Erythroblast (primary cell): ENCODE measurements around the gene ACTG1.

Experiments
- GATA1 ChIP-seq: IDR thresholded peaks from 2 replicates; pipeline ENCODE4 v1.6.1; 2011; ENCODE audit warnings: low read depth, mild to moderate bottlenecking, control low read depth, low read length, moderate library complexity
- POLR2A ChIP-seq: IDR thresholded peaks from 2 replicates; pipeline ENCODE4 v1.6.1; 2011; ENCODE audit warnings: mild to moderate bottlenecking, low read length

GRCh38 chr17:81500047-81500446, 12.6 kb downstream of the ACTG1 start:
- no peak for TF ChIP-seq GATA1
- TF ChIP-seq POLR2A = no peak
